AG04450 (cell line): ENCODE data around the gene TMEM214. TPM values are rescaled to one million over a fixed set of nuclear protein-coding genes. Genes with fewer than 3 reads are reported as not detected.

Experiments used
- CTCF ChIA-PET: fragments of 300-600, 350-600 bp; formaldehyde crosslinking; extraction: SDS; loops from one replicate; lab custom pipeline; 2022; ENCODE audit warnings: antibody characterized with exemption, inconsistent platforms; lab: Charles Lee
- POLR2A ChIA-PET: fragments of 350-600 bp; formaldehyde crosslinking; extraction: SDS; loops from one replicate; lab custom pipeline; 2021; ENCODE audit warnings: antibody characterized with exemption, inconsistent platforms; lab: Yijun Ruan, JAX
- DNase-seq: peaks from one replicate; pipeline ENCODE4 v3.0.0-alpha.2; 2011; ENCODE audit warnings: low read depth, low spot score
- H3K27ac ChIP-seq: one replicate; pipeline ENCODE4 v1.5.1; 2012; ENCODE audit warnings: low read depth, low read length, control low read depth
- H3K27me3 ChIP-seq: one replicate; pipeline ENCODE4 v1.6.0; 2012; ENCODE audit warnings: low read length; ENCODE audit not compliant: control insufficient read depth, insufficient read depth
- H3K4me3 ChIP-seq: 2 replicates; pipeline ENCODE4 v1.5.1; 2011; ENCODE audit warnings: mild to moderate bottlenecking, low read depth, low read length, control low read depth
- H3K9me3 ChIP-seq: 2 replicates; pipeline ENCODE4 v1.5.1; 2012; ENCODE audit warnings: low read length; ENCODE audit not compliant: control insufficient read depth, insufficient read depth
- polyA plus RNA-seq: library from polyadenylated mRNA; depleted of rRNA; stranded (reverse); fragments of >200 nt; gene quantifications from 2 replicates; pipeline ENCODE4 v1.2.3, GENCODE V29; 2011
- TF ChIP-seq, protein P1 (sequence below): IDR thresholded peaks from 2 replicates; pipeline ENCODE4 v1.5.1; 2011; ENCODE audit warnings: low read depth, low read length, control low read depth, inconsistent platforms

The TMEM214 gene
- polyA plus RNA-seq, 1 experiment, result 121 TPM

DNA sequence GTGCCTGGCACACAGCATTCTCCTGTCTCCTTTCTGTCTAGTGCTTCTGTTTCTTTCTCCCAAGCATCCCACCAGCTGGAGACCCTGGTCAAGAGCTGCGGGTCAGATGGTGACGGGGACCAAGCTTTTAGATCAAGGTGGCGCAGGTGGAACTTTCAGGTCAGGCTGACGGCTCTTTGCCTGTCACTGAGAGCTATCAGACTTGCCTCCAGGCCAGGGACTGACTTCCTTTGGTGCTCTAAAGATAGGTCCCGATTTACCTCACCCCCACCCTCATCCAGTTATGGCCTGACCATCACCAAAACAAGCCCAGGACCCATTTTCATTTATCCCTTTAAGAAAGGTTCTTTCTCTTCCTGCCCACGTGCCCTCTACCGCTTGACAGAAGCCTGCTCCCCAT is 44.5 kb downstream of the TMEM214 start:
- CTCF ChIA-PET, result interaction anchor here (0.6 kb wide), 1 partner anchor 21 kb away, joined by 4 read pairs; no protein-coding TSS in a partner anchor
- POLR2A ChIA-PET, result interaction anchor here (0.6 to 1.0 kb wide), 3 partner anchors 13 to 135 kb away, joined by 3 to 7 read pairs (median 3); partner anchors contain the start of genes ATRAID and SLC5A6
- H3K4me3 ChIP-seq, result no peak overlapping the region
- TF ChIP-seq, protein P1, sequence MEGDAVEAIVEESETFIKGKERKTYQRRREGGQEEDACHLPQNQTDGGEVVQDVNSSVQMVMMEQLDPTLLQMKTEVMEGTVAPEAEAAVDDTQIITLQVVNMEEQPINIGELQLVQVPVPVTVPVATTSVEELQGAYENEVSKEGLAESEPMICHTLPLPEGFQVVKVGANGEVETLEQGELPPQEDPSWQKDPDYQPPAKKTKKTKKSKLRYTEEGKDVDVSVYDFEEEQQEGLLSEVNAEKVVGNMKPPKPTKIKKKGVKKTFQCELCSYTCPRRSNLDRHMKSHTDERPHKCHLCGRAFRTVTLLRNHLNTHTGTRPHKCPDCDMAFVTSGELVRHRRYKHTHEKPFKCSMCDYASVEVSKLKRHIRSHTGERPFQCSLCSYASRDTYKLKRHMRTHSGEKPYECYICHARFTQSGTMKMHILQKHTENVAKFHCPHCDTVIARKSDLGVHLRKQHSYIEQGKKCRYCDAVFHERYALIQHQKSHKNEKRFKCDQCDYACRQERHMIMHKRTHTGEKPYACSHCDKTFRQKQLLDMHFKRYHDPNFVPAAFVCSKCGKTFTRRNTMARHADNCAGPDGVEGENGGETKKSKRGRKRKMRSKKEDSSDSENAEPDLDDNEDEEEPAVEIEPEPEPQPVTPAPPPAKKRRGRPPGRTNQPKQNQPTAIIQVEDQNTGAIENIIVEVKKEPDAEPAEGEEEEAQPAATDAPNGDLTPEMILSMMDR, result no peak
- H3K27ac ChIP-seq, result no peak overlapping the region
- no peaks in the 10 kb centered on the region for H3K27me3 ChIP-seq
- no peaks in the 10 kb centered on the region; the same call in 1 of the 2 replicates for H3K9me3 ChIP-seq
- DNase-seq, result no peak

GRCh38 chr2:27078267-27079194 is 45.8 kb downstream of the TMEM214 start, which contains the start of gene EMILIN1:
Gene EMILIN1 (plus strand): TSS chr2:27078615. CDS start chr2:27079066, 451 bp downstream.
- TF ChIP-seq, protein P1, result peak; percentile 4; the same call in 1 of the 2 replicates
- ChIA-PET CTCF (interaction anchor here (1.0 kb wide), 2 partner anchors 13 to 16 kb away, joined by 3 to 4 read pairs; no protein-coding TSS in a partner anchor), POLR2A (interaction anchor here (0.6 to 2.4 kb wide), 9 partner anchors 12 to 288 kb away, joined by 3 to 15 read pairs (median 4); partner anchors contain the start of genes ABHD1, AGBL5, ATRAID and SLC5A6)
- Histone ChIP-seq H3K9me3 (no peaks in the 10 kb centered on the region; the same call in 1 of the 2 replicates), H3K27ac (peak within 1 kb of the TSS; percentile 71), H3K27me3 (no peaks in the 10 kb centered on the region), H3K4me3 (peak within 1 kb of the TSS; percentile 85)
- peak; percentile 92 for DNase-seq

DNA sequence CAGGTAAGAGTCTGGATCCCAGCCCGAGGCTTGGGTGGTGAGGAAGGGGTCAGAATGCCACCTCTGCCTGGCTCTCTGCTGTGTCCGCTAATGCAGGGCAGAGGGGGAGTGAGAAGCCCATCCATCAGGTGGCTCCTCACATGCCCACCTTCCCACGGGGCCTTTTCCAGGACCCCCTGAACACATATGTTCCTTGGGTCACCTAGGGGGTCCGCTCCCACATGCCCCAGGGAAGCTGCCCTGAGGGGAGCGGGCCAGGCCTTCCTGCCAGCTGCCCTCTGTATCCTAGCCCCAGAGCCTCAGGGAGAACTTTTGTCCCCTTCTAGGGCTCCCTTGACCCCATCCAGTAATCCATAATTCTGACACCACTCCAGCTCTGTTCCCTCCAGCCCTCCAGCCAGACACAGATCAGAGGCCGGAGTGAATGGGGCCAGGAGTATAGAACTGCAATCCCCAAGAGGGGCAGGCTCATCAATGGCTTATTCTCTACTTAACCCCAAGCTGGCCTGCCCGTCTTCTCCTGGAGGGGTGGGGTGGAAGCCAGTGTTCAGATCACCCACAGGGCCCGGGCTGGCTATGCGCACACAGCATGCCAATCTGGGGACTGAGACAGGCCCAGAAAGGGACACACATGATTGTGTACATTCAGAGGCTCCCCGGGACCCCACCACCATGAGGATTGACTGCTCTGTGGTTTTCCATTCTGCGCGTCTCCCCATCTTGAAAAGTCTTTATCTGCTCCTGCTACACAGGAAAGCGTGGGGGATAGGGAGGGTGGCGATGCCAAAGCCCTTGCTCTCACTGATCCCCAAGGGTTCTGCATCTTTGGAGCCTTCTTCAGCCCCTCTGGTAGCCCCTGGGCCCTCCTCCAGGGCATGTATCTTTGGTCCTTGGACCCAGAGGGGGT is 46.7 kb downstream of the TMEM214 start:
- POLR2A ChIA-PET, result interaction anchor here (0.7 to 2.4 kb wide), 3 partner anchors 23 to 29 kb away, joined by 3 to 15 read pairs (median 4); partner anchors contain the start of gene AGBL5
- CTCF ChIA-PET, result interaction anchor here (1.0 kb wide), 1 partner anchor 17 kb away, joined by 3 read pairs; no protein-coding TSS in a partner anchor
- Histone ChIP-seq H3K9me3 (no peaks in the 10 kb centered on the region; the same call in 1 of the 2 replicates), H3K27ac (peak overlapping the region; percentile 57), H3K27me3 (no peaks in the 10 kb centered on the region), H3K4me3 (peak overlapping the region; percentile 85)
- TF ChIP-seq, protein P1, result no peak
- no peak for DNase-seq

- Histone ChIP-seq H3K9me3 (no peaks in the 10 kb centered on the region; the same call in 1 of the 2 replicates), H3K27ac (peak overlapping the region; percentile 52), H3K4me3 (peak overlapping the region; percentile 85), H3K27me3 (no peaks in the 10 kb centered on the region)
- CTCF ChIA-PET, result no interaction called here
- POLR2A ChIA-PET, result interaction anchor here (0.9 to 2.4 kb wide), 3 partner anchors 8 to 29 kb away, joined by 6 to 25 read pairs (median 15); partner anchors contain the start of genes AGBL5 and OST4
- no peak for DNase-seq
- TF ChIP-seq, protein P1, result no peak
Measured at GRCh38 chr2:27080140-27080469, 47.3 kb downstream of the TMEM214 start.
